Measurements from ENCODE around the gene NXPE4.

GRCh38 chr11:114625294-114625693 is 29.7 kb upstream of the NXPE4 start:
- TF ChIP-seq CTCF (IDR thresholded peaks at IDR 0.05) (no peak), POLR2A (IDR thresholded peaks at IDR 0.05) (no peak)

All from body of pancreas (tissue), 4 donors.